ENCODE data around the gene RAB20. TPM values are rescaled to one million over a fixed set of nuclear protein-coding genes. Genes with fewer than 3 reads are reported as not detected.

Gene RAB20
- total RNA-seq, 1 experiment from 2014 or later = 7.9 TPM

DNA sequence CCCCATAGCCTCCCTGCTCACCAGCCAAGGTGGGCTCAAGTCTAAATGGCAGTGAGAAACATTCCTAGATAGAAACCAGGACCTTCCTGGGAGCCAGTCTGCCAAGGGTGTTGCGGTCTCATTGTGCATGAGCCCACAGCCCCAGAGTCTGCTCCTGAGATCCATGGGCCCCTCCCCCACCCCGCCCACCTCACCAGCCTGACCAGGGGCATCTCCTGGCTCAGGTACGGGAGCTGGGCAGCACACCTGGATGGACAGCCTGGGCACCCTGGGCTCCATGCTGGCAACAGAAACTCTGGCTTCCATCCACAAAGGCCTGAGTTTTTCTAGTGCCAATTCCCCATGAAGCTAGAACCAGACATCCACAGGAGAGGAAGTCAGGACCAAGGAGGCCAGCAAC, 65.6 kb downstream of the RAB20 start:
- Histone ChIP-seq H3K4me1 (ENCODE audit: control insufficient read depth, insufficient read depth, low read length) (no peaks in the 10 kb centered on the region), H3K4me3 (ENCODE audit: low read depth in 2 of 2, low read length in 2 of 2) (no peak overlapping the region), H3K27ac (ENCODE audit: low read length) (no peak overlapping the region), H3K9me3 (ENCODE audit: control insufficient read depth, insufficient read depth, low read depth, low read length) (no peaks in the 10 kb centered on the region), H3K27me3 (ENCODE audit: control insufficient read depth, insufficient read depth, low read length) (no peaks in the 10 kb centered on the region), H3K36me3 (ENCODE audit: control insufficient read depth, insufficient read depth, low read length) (no peaks in the 10 kb centered on the region)
- ATAC-seq (no peak), DNase-seq (ENCODE audit: low read depth, low spot score) (no peak)
- in situ Hi-C loops (cut with HindIII; ENCODE audit: low pct_unique_long_range_greater_than_20kb, low sequenced_read_pairs) (no loop called here), intact Hi-C loops (cut with micrococcal nuclease; ENCODE audit: unreplicated experiment) (no loop called here)
- CTCF ChIA-PET = no interaction called here
- BruUV-seq (replicated peaks) = no TSS peak
- TF ChIP-seq REST (IDR thresholded peaks at IDR 0.05; ENCODE audit: insufficient read depth in 1 of 2, low read depth in 2 of 2, low read length in 1 of 2) (no peak), CTCF (IDR thresholded peaks at IDR 0.05) (no peak), SIN3A (IDR thresholded peaks at IDR 0.05; ENCODE audit: borderline replicate concordance, insufficient read depth, low read depth, low read length) (no peak), TCF7L2 (IDR thresholded peaks at IDR 0.05; ENCODE audit: low read depth, low read length) (no peak), POLR2AphosphoS5 (IDR thresholded peaks at IDR 0.05; ENCODE audit: low read depth, low read length) (no peak)
- POLR2A ChIA-PET = no interaction called here

- ATAC-seq = no peak
- DNase-seq (ENCODE audit: low read depth, low spot score) = no peak
- TF ChIP-seq TCF7L2 (IDR thresholded peaks at IDR 0.05; ENCODE audit: low read depth, low read length) (no peak), SIN3A (IDR thresholded peaks at IDR 0.05; ENCODE audit: borderline replicate concordance, insufficient read depth, low read depth, low read length) (no peak), REST (IDR thresholded peaks at IDR 0.05; ENCODE audit: insufficient read depth in 1 of 2, low read depth in 2 of 2, low read length in 1 of 2) (no peak), CTCF (IDR thresholded peaks at IDR 0.05) (no peak), POLR2AphosphoS5 (IDR thresholded peaks at IDR 0.05; ENCODE audit: low read depth, low read length) (no peak)
- H3K4me3 ChIP-seq (ENCODE audit: low read depth in 2 of 2, low read length in 2 of 2) = no peak overlapping the region
- in situ Hi-C loops (cut with HindIII; ENCODE audit: low pct_unique_long_range_greater_than_20kb, low sequenced_read_pairs) (no loop called here), intact Hi-C loops (cut with micrococcal nuclease; ENCODE audit: unreplicated experiment) (no loop called here)
- H3K4me1 ChIP-seq (ENCODE audit: control insufficient read depth, insufficient read depth, low read length) = no peaks in the 10 kb centered on the region
- no TSS peak for BruUV-seq (replicated peaks)
- ChIA-PET CTCF (no interaction called here), POLR2A (no interaction called here)
- no peaks in the 10 kb centered on the region for H3K36me3 ChIP-seq (ENCODE audit: control insufficient read depth, insufficient read depth, low read length)
- H3K9me3 ChIP-seq (ENCODE audit: control insufficient read depth, insufficient read depth, low read depth, low read length) = no peaks in the 10 kb centered on the region
- H3K27me3 ChIP-seq (ENCODE audit: control insufficient read depth, insufficient read depth, low read length) = no peaks in the 10 kb centered on the region
- H3K27ac ChIP-seq (ENCODE audit: low read length) = no peak overlapping the region
These were observed 66.1 kb downstream of the RAB20 start for GRCh38 chr13:110495376-110495775.
